Right lobe of liver (tissue), 6 donors: ENCODE data around the gene ELMOD3. TPM values are rescaled to one million over a fixed set of nuclear protein-coding genes. Genes with fewer than 3 reads are reported as not detected.
"Not testable (repeated sequence)": the region's sequence is repeated elsewhere in the genome, so short reads cannot be mapped to it uniquely, and the experiment has no call there.

Experiments
- ATAC-seq, 4 donors: fragments of 200-7000 bp; cut with Tn5 transposase; one replicate each; pipeline ENCODE4 v1.9.1; 2020; ENCODE audit warnings: mild to moderate bottlenecking in 4 of 4, moderate library complexity in 4 of 4
- DNase-seq, 3 donors: peaks; one replicate each; pipeline ENCODE4 v3.0.0-alpha.2; 2020
- H3K27ac ChIP-seq, 3 donors: fragments of 200-600 bp; one replicate each; pipeline ENCODE4 v1.8.0; 2022
- H3K27me3 ChIP-seq, 2 donors: fragments of 200-600 bp; one replicate each; pipeline ENCODE4 v1.8.0; 2022
- H3K36me3 ChIP-seq, 4 donors: fragments of 200-600 bp; sonication (generic) in 1 of 4; one replicate each; pipeline versions ENCODE4 v1.5.1 to v1.8.0; 2017 to 2022; ENCODE audit warnings: control low read depth in 1 of 4
- H3K4me1 ChIP-seq, 4 donors: fragments of 200-600 bp; sonication (generic) in 1 of 4; one replicate each; pipeline versions ENCODE4 v1.5.1 to v1.8.0; 2017 to 2022; ENCODE audit warnings: control low read depth in 1 of 4
- H3K4me3 ChIP-seq, 3 donors: fragments of 200-600 bp; one replicate each; pipeline ENCODE4 v1.8.0; 2022
- H3K9me3 ChIP-seq, 4 donors: fragments of 200-600 bp; sonication (generic) in 1 of 4; one replicate each; pipeline versions ENCODE4 v1.5.1 to v1.8.0; 2017 to 2022; ENCODE audit warnings: control low read depth in 1 of 4
- CTCF ChIP-seq, 4 donors: fragments of 200-600 bp in 3 of 4; fragments of 450-650 bp in 1 of 4; IDR thresholded peaks; one replicate each; pipeline versions ENCODE4 v1.5.1 to v1.8.0; 2016 to 2022; ENCODE audit warnings: antibody characterized with exemption in 4 of 4, mild to moderate bottlenecking in 2 of 4
- POLR2A ChIP-seq: fragments of 450-650 bp; IDR thresholded peaks from one replicate; pipeline ENCODE4 v1.6.1; 2017; ENCODE audit warnings: antibody characterized with exemption, mild to moderate bottlenecking
- WGBS: methylation state at CpG from one replicate; pipeline ENCODE4 v1.1.6; 2018; ENCODE audit warnings: low coverage, low lambda C conversion rate; ENCODE audit not compliant: insufficient coverage; ENCODE audit errors: missing lambda C conversion rate; 5-methylcytosine and 5-hydroxymethylcytosine counted together
- intact Hi-C, 2 donors: fragments of 100-400 bp; cut with DNase I; formaldehyde crosslinking; loops; one replicate each; pipeline versions ENCODE4 v1.11.2 to v1.14.1; 2022
- total RNA-seq, 6 experiments: library from RNA; depleted of rRNA in 2 of 6; stranded (reverse); fragments of >200 nt in 2 of 6; fragmentation: NEBNext Ultra II Directional in 3 of 6; extraction: Animal tissue kit (Norgen Biotek cat#: 25700) in 3 of 6; gene quantifications; one replicate each; pipeline versions ENCODE4 v1.1.0 to v1.2.4, GENCODE V29; 2016 to 2023
- donor health status: DM: no; HTN: yes; CAD: no.
- donor health status: DM: no; HTN: no; CAD: no.
- donor health status: DM: no; HTN: no; CAD: no.
- donor health status: DM: no; HTN: yes; CAD: no.
- donor health status: DM: no; HTN: yes; CAD: no.

The ELMOD3 gene
- total RNA-seq, 6 experiments from 2014 or later = 7.4 to 12.8 (median 9.5) TPM

GRCh38 chr2:85409845-85410583 is 55.4 kb downstream of the ELMOD3 start, which contains the start of gene CAPG:
Gene CAPG, minus strand, starts transcription at chr2:85410366. Its CDS starts 8,221 bp downstream, at chr2:85402145.
- WGBS = 50% methylated on average over 7 of the region's 12 CpGs
- TF ChIP-seq CTCF (IDR thresholded peaks at IDR 0.05) = no peak
- no peak for TF ChIP-seq POLR2A
- Histone ChIP-seq H3K27ac (peak within 1 kb of the TSS in 2 of 3 donors; percentile 16 to 29), H3K27me3 (no peaks in the 10 kb centered on the region), H3K4me1 (peaks cover 0 to 19% (median 0%) of the 10 kb centered on the region in 4 donors), H3K36me3 (no peaks in the 10 kb centered on the region), H3K9me3 (no peaks in the 10 kb centered on the region), H3K4me3 (no peak within 1 kb of the TSS)
- DNase-seq (peak; percentile 62 to 74 (median 65)), ATAC-seq (peak; percentile 22 to 34 (median 27))
- intact Hi-C loops = no loop called here

- 91% methylated on average over 7 of the region's 13 CpGs for WGBS
- Histone ChIP-seq H3K9me3 (no peaks in the 10 kb centered on the region), H3K4me3 (no peak overlapping the region), H3K27me3 (no peaks in the 10 kb centered on the region), H3K4me1 (peaks cover 0 to 19% (median 0%) of the 10 kb centered on the region in 4 donors), H3K36me3 (no peaks in the 10 kb centered on the region), H3K27ac (peak overlapping the region in 1 of 3 donors; percentile 16)
- no peak for DNase-seq
- TF ChIP-seq CTCF (IDR thresholded peaks at IDR 0.05) = no peak
- no peak for TF ChIP-seq POLR2A
- ATAC-seq = no peak
- intact Hi-C loops = no loop called here
These were observed 56.2 kb downstream of the ELMOD3 start for GRCh38 chr2:85410584-85411404.

GRCh38 chr2:85411405-85411748 is 56.8 kb downstream of the ELMOD3 start:
- intact Hi-C loops = no loop called here
- H3K4me1 ChIP-seq = peaks cover 0 to 15% (median 0%) of the 10 kb centered on the region in 4 donors
- WGBS = no CpG with 5 or more reads among the region's 5 CpGs
- no peaks in the 10 kb centered on the region for H3K36me3 ChIP-seq
- no peak for ATAC-seq
- no peaks in the 10 kb centered on the region for H3K9me3 ChIP-seq
- no peak overlapping the region for H3K27ac ChIP-seq
- no peak for TF ChIP-seq CTCF (IDR thresholded peaks at IDR 0.05)
- no peak for TF ChIP-seq POLR2A
- no peaks in the 10 kb centered on the region for H3K27me3 ChIP-seq
- DNase-seq = no peak
- no peak overlapping the region for H3K4me3 ChIP-seq

- intact Hi-C loops = no loop called here
- no peak for TF ChIP-seq POLR2A
- no peak for TF ChIP-seq CTCF (IDR thresholded peaks at IDR 0.05)
- H3K27ac ChIP-seq = no peak overlapping the region
- DNase-seq (peak in 1 of 3 donors; percentile 55), ATAC-seq (peak; percentile 12 to 49 (median 27))
- H3K36me3 ChIP-seq = no peaks in the 10 kb centered on the region
- WGBS = 14% methylated on average over 17 of the region's 44 CpGs
- H3K27me3 ChIP-seq = no peaks in the 10 kb centered on the region
- peaks cover 0 to 19% (median 2%) of the 10 kb centered on the region in 4 donors for H3K4me1 ChIP-seq
- H3K9me3 ChIP-seq = no peaks in the 10 kb centered on the region
- peak overlapping the region; percentile 30 to 44 (median 42) for H3K4me3 ChIP-seq
These were observed 59.2 kb downstream of the ELMOD3 start for GRCh38 chr2:85413592-85414420.

GRCh38 chr2:85414421-85414759 is 59.8 kb downstream of the ELMOD3 start:
- H3K4me1 ChIP-seq = peaks cover 0 to 21% (median 5%) of the 10 kb centered on the region in 4 donors
- DNase-seq, H3K27me3 ChIP-seq, H3K27ac ChIP-seq, ATAC-seq, H3K4me3 ChIP-seq, H3K9me3 ChIP-seq, H3K36me3 ChIP-seq, intact Hi-C loops: not testable (repeated sequence)
- WGBS = 72% methylated on average over 4 of the region's 5 CpGs
